Measurements from ENCODE around the gene PHRF1. TPM values are rescaled to one million over a fixed set of nuclear protein-coding genes. Genes with fewer than 3 reads are reported as not detected.

The PHRF1 gene
- total and polyA plus RNA-seq, 2 donors from 2014 or later = 7.5 to 30.9 TPM

DNA sequence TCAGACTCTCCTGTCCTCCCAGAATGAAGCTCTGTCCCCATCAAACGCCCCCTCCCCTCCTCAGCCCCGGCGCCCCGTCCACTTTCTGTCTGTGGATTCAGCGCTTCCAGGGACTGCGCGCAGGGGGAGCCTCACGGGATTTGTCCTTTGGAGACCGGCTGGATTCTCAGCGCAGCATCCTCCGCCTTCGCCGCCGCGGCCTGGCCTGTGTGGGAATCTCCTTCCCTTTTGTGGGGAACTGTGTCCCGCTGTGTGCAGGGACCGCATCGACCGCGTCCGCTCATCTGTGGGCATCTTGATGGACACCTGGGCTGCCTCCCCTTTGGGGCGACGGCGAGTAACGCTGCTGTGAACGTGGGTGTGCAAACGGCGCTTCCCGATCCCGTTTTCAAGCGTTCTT lies 51.8 kb downstream of the PHRF1 start:
- no peak overlapping the region for H3K27ac ChIP-seq (ENCODE audit: low read depth in 2 of 2, low read length in 2 of 2)
- H3K36me3 ChIP-seq (ENCODE audit: control insufficient read depth in 2 of 3, insufficient read depth in 3 of 3, low read length in 3 of 3) = no peaks in the 10 kb centered on the region
- no peak overlapping the region for H3K4me3 ChIP-seq (ENCODE audit: low read length in 3 of 3)
- intact Hi-C loops (cut with DNase I) = no loop called here
- FAIRE-seq (no peak), DNase-seq (peak in 2 of 5 donors; percentile 55 to 65)
- no peaks in the 10 kb centered on the region for H3K9me3 ChIP-seq (ENCODE audit: control insufficient read depth in 2 of 3, insufficient read depth in 1 of 3, low read length in 3 of 3)
- H3K9ac ChIP-seq (ENCODE audit: low read length in 3 of 3) = no peak overlapping the region
- H3K27me3 ChIP-seq (ENCODE audit: control insufficient read depth, insufficient read depth, low read length) = peaks cover 4% of the 10 kb centered on the region
- TF ChIP-seq, protein P1, sequence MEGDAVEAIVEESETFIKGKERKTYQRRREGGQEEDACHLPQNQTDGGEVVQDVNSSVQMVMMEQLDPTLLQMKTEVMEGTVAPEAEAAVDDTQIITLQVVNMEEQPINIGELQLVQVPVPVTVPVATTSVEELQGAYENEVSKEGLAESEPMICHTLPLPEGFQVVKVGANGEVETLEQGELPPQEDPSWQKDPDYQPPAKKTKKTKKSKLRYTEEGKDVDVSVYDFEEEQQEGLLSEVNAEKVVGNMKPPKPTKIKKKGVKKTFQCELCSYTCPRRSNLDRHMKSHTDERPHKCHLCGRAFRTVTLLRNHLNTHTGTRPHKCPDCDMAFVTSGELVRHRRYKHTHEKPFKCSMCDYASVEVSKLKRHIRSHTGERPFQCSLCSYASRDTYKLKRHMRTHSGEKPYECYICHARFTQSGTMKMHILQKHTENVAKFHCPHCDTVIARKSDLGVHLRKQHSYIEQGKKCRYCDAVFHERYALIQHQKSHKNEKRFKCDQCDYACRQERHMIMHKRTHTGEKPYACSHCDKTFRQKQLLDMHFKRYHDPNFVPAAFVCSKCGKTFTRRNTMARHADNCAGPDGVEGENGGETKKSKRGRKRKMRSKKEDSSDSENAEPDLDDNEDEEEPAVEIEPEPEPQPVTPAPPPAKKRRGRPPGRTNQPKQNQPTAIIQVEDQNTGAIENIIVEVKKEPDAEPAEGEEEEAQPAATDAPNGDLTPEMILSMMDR (IDR thresholded peaks at IDR 0.05; ENCODE audit: borderline replicate concordance, extremely low read depth, insufficient read depth) = no peak
- H3K4me1 ChIP-seq (ENCODE audit: control insufficient read depth in 2 of 3, insufficient read depth in 2 of 3, low read depth in 1 of 3, low read length in 3 of 3) = no peaks in the 10 kb centered on the region

DNA sequence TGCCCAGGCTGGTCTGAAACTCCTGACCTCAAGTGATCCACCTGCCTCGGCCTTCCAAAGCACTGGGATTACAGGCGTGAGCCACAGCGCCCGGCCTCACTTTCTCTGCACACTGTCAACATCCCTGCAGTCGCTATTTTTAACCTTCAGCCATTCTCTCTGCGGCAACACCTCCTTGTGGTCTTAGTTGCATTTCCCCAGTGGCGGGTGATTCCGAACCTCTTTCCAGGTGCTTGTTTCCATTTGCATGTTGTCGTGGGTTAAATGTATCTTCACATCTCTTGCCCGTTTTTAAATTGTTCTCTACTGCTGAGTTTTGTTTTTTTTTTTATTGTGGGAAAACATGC lies 52.9 kb downstream of the PHRF1 start:
- DNase-seq (peak in 1 of 5 donors; percentile 53), FAIRE-seq (no peak)
- H3K4me1 ChIP-seq (ENCODE audit: control insufficient read depth in 2 of 3, insufficient read depth in 2 of 3, low read depth in 1 of 3, low read length in 3 of 3) = no peaks in the 10 kb centered on the region
- intact Hi-C loops (cut with DNase I) = no loop called here
- TF ChIP-seq, protein P1 (IDR thresholded peaks at IDR 0.05; ENCODE audit: borderline replicate concordance, extremely low read depth, insufficient read depth) = no peak
- no peaks in the 10 kb centered on the region for H3K36me3 ChIP-seq (ENCODE audit: control insufficient read depth in 2 of 3, insufficient read depth in 3 of 3, low read length in 3 of 3)
- H3K4me3 ChIP-seq (ENCODE audit: low read length in 3 of 3) = no peak overlapping the region
- no peak overlapping the region for H3K9ac ChIP-seq (ENCODE audit: low read length in 3 of 3)
- no peaks in the 10 kb centered on the region for H3K9me3 ChIP-seq (ENCODE audit: control insufficient read depth in 2 of 3, insufficient read depth in 1 of 3, low read length in 3 of 3)
- H3K27ac ChIP-seq (ENCODE audit: low read depth in 2 of 2, low read length in 2 of 2) = no peak overlapping the region
- H3K27me3 ChIP-seq (ENCODE audit: control insufficient read depth, insufficient read depth, low read length) = peaks cover 4% of the 10 kb centered on the region

DNA sequence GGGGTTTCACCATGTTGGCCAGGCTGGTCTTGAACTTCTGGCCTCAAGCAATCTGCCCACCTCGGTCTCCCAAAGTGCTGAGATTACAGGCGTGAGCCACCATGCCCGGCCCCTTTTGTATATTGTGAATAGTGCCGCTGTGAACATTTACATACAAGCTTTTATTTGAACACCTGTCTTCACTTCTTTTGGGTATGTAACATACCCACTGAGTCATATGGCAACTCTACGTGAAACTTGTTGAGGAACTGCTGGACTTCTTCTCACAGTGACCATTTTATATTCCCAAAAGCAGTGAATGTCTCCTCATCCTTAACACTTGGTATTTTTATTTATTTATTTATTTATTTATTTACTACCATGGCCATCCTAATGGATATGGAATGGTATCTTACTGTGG lies 54.6 kb downstream of the PHRF1 start:
- no peak overlapping the region for H3K4me3 ChIP-seq (ENCODE audit: low read length in 3 of 3)
- TF ChIP-seq, protein P1 (IDR thresholded peaks at IDR 0.05; ENCODE audit: borderline replicate concordance, extremely low read depth, insufficient read depth) = no peak
- H3K9ac ChIP-seq (ENCODE audit: low read length in 3 of 3) = no peak overlapping the region
- intact Hi-C loops (cut with DNase I) = no loop called here
- no peaks in the 10 kb centered on the region for H3K4me1 ChIP-seq (ENCODE audit: control insufficient read depth in 2 of 3, insufficient read depth in 2 of 3, low read depth in 1 of 3, low read length in 3 of 3)
- H3K27me3 ChIP-seq (ENCODE audit: control insufficient read depth, insufficient read depth, low read length) = peaks cover 4% of the 10 kb centered on the region
- H3K36me3 ChIP-seq (ENCODE audit: control insufficient read depth in 2 of 3, insufficient read depth in 3 of 3, low read length in 3 of 3) = no peaks in the 10 kb centered on the region
- no peak for DNase-seq
- H3K9me3 ChIP-seq (ENCODE audit: control insufficient read depth in 2 of 3, insufficient read depth in 1 of 3, low read length in 3 of 3) = no peaks in the 10 kb centered on the region
- H3K27ac ChIP-seq (ENCODE audit: low read depth in 2 of 2, low read length in 2 of 2) = no peak overlapping the region
- no peak for FAIRE-seq

DNA sequence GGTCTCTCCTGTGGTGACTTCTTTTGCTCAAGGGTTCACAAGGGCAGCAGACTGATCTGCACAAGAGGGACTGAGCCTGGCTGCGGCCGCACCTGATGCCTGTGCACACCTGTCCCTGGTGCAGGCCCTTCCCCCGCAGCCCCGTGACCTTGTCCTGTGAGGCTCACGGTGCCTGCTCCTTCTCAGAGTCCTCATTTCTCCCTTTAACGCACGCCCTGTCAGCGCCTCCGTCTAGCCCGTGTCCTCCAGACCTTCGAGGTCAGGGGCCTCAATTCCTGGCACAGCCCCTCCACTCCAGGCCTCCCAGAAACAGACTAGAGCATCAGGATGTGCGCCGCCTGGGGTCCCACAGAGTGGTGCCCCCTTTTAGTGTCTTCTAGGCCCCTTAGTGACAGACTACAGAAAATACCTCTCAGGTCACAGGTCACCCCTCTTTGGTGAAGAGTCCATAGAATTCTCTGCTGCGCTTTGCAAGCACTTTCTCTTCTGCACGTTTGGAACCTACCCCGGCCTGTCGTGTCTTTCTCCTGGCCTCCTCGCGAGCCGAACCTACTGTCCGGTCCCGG lies 59.8 kb downstream of the PHRF1 start:
- Histone ChIP-seq H3K4me3 (ENCODE audit: low read length in 3 of 3) (no peak overlapping the region), H3K9ac (ENCODE audit: low read length in 3 of 3) (no peak overlapping the region), H3K36me3 (ENCODE audit: control insufficient read depth in 2 of 3, insufficient read depth in 3 of 3, low read length in 3 of 3) (no peaks in the 10 kb centered on the region), H3K9me3 (ENCODE audit: control insufficient read depth in 2 of 3, insufficient read depth in 1 of 3, low read length in 3 of 3) (no peaks in the 10 kb centered on the region), H3K27ac (ENCODE audit: low read depth in 2 of 2, low read length in 2 of 2) (no peak overlapping the region), H3K4me1 (ENCODE audit: control insufficient read depth in 2 of 3, insufficient read depth in 2 of 3, low read depth in 1 of 3, low read length in 3 of 3) (peaks cover 0 to 6% (median 0%) of the 10 kb centered on the region in 3 donors), H3K27me3 (ENCODE audit: control insufficient read depth, insufficient read depth, low read length) (peaks cover 13% of the 10 kb centered on the region)
- DNase-seq (peak in 1 of 5 donors; percentile 43), FAIRE-seq (no peak)
- intact Hi-C loops (cut with DNase I) = no loop called here
- TF ChIP-seq, protein P1 (IDR thresholded peaks at IDR 0.05; ENCODE audit: borderline replicate concordance, extremely low read depth, insufficient read depth) = no peak

Measured in kidney (tissue), 14 donors.